H9 (cell line): Measurements from ENCODE around the gene STK32C. TPM values are rescaled to one million over a fixed set of nuclear protein-coding genes. Genes with fewer than 3 reads are reported as not detected.
"Not testable (repeated sequence)": the region's sequence is repeated elsewhere in the genome, so short reads cannot be mapped to it uniquely, and the experiment has no call there.

Experiments
- DNase-seq: peaks from one replicate; pipeline ENCODE4 v3.0.0-alpha.2; 2017
- H2AFZ ChIP-seq: one replicate; pipeline ENCODE4 v1.6.1; 2013; ENCODE audit warnings: mild to moderate bottlenecking, low read length, control low read depth, moderate library complexity
- H2AK5ac ChIP-seq: 2 replicates; pipeline ENCODE4 v1.6.1; 2013; ENCODE audit warnings: low read length, control low read depth, mixed read lengths; ENCODE audit not compliant: insufficient read length
- H2BK120ac ChIP-seq: one replicate; pipeline ENCODE4 v1.6.1; 2013; ENCODE audit warnings: low read depth, mild to moderate bottlenecking, low read length, control low read depth, inconsistent platforms; ENCODE audit not compliant: poor library complexity, severe bottlenecking
- H2BK12ac ChIP-seq: 2 replicates; pipeline ENCODE4 v1.6.1; 2013; ENCODE audit warnings: low read length, control low read depth, mixed read lengths, low read depth; ENCODE audit not compliant: insufficient read length
- H2BK15ac ChIP-seq: 2 replicates; pipeline ENCODE4 v1.6.1; 2013; ENCODE audit warnings: low read depth, low read length, control low read depth
- H2BK20ac ChIP-seq: one replicate; pipeline ENCODE4 v1.6.1; 2013; ENCODE audit warnings: low read depth, mild to moderate bottlenecking, low read length, control low read depth, inconsistent platforms; ENCODE audit not compliant: poor library complexity, severe bottlenecking
- H2BK5ac ChIP-seq: 2 replicates; pipeline ENCODE4 v1.6.1; 2013; ENCODE audit warnings: low read length, control low read depth, mixed read lengths; ENCODE audit not compliant: insufficient read length
- H3K14ac ChIP-seq: 2 replicates; pipeline ENCODE4 v1.6.1; 2013; ENCODE audit warnings: low read length, control low read depth; ENCODE audit not compliant: insufficient read depth
- H3K18ac ChIP-seq: 2 replicates; pipeline ENCODE4 v1.6.1; 2013; ENCODE audit warnings: low read depth, mild to moderate bottlenecking, mixed read lengths, low read length, control low read depth; ENCODE audit not compliant: insufficient read length
- H3K23ac ChIP-seq: 2 replicates; pipeline ENCODE4 v1.6.1; 2013; ENCODE audit warnings: low read length, control low read depth, mixed read lengths, low read depth; ENCODE audit not compliant: insufficient read length
- H3K23me2 ChIP-seq: 2 replicates; pipeline ENCODE4 v1.6.1; 2013; ENCODE audit warnings: low read depth, mild to moderate bottlenecking, mixed read lengths, low read length, control low read depth; ENCODE audit not compliant: insufficient read length, poor library complexity, severe bottlenecking
- H3K27ac ChIP-seq: 2 replicates; pipeline ENCODE4 v1.5.1; 2013; ENCODE audit warnings: low read length, control low read depth, mixed read lengths, low read depth; ENCODE audit not compliant: insufficient read length
- H3K27me3 ChIP-seq: 2 replicates; pipeline ENCODE4 v1.6.1; 2013; ENCODE audit warnings: low read length, control low read depth, inconsistent platforms; ENCODE audit not compliant: insufficient read depth
- H3K4ac ChIP-seq: 2 replicates; pipeline ENCODE4 v1.6.1; 2013; ENCODE audit warnings: low read depth, mild to moderate bottlenecking, control low read depth, inconsistent platforms, low read length, moderate library complexity
- H3K4me1 ChIP-seq: 2 replicates; pipeline ENCODE4 v1.6.1; 2013; ENCODE audit warnings: low read length, control low read depth, inconsistent platforms; ENCODE audit not compliant: insufficient read depth
- H3K4me2 ChIP-seq: 2 replicates; pipeline ENCODE4 v1.6.1; 2013; ENCODE audit warnings: low read length, control low read depth, mixed read lengths; ENCODE audit not compliant: insufficient read length, insufficient read depth
- H3K56ac ChIP-seq: 2 replicates; pipeline ENCODE4 v1.6.1; 2013; ENCODE audit warnings: low read depth, mild to moderate bottlenecking, mixed read lengths, low read length, control low read depth; ENCODE audit not compliant: insufficient read length
- H3K79me1 ChIP-seq: 2 replicates; pipeline ENCODE4 v1.6.1; 2013; ENCODE audit warnings: low read depth, mild to moderate bottlenecking, moderate library complexity, low read length, control low read depth, inconsistent platforms; ENCODE audit not compliant: insufficient read depth, poor library complexity, severe bottlenecking
- H3K79me2 ChIP-seq: 2 replicates; pipeline ENCODE4 v1.6.1; 2013; ENCODE audit warnings: low read length, control low read depth, inconsistent platforms; ENCODE audit not compliant: insufficient read depth
- H3K9ac ChIP-seq: 2 replicates; pipeline ENCODE4 v1.6.1; 2013; ENCODE audit warnings: low read length, control low read depth, mixed read lengths; ENCODE audit not compliant: insufficient read length; ENCODE audit errors: extremely low read depth
- H3K9me3 ChIP-seq: one replicate; pipeline ENCODE4 v1.6.1; 2013; ENCODE audit warnings: low read depth, low read length, inconsistent platforms; ENCODE audit not compliant: control insufficient read depth
- H3T11ph ChIP-seq: one replicate; pipeline ENCODE4 v1.6.1; 2013; ENCODE audit warnings: mild to moderate bottlenecking, low read length, control low read depth, inconsistent platforms
- H4K20me1 ChIP-seq: one replicate; pipeline ENCODE4 v1.6.1; 2013; ENCODE audit not compliant: control insufficient read depth, insufficient read length, insufficient read depth
- H4K5ac ChIP-seq: 2 replicates; pipeline ENCODE4 v1.6.1; 2013; ENCODE audit warnings: low read depth, mild to moderate bottlenecking, mixed read lengths, low read length, control low read depth; ENCODE audit not compliant: insufficient read length
- H4K8ac ChIP-seq: replicated peaks from 2 replicates; pipeline ENCODE4 v1.6.1; 2013; ENCODE audit warnings: low read length, control low read depth, mixed read lengths, low read depth; ENCODE audit not compliant: insufficient read length
- H4K91ac ChIP-seq: 2 replicates; pipeline ENCODE4 v1.6.1; 2013; ENCODE audit warnings: low read depth, mild to moderate bottlenecking, moderate library complexity, mixed read lengths, low read length, control low read depth; ENCODE audit not compliant: insufficient read length
- H3K27ac Mint-ChIP-seq, 3 experiments: 2 replicates in 2 of 3; 3 replicates in 1 of 3; pipeline ENCODE4 v1.8.0; 2020 to 2021; ENCODE audit warnings: mixed read lengths in 3 of 3, mild to moderate bottlenecking in 1 of 3, moderate library complexity in 1 of 3
- H3K27me3 Mint-ChIP-seq: 2 replicates; pipeline ENCODE4 v1.8.0; 2021; ENCODE audit warnings: low read depth, mild to moderate bottlenecking, moderate library complexity, mixed read lengths
- H3K36me3 Mint-ChIP-seq, 3 experiments: 2 replicates in 2 of 3; 3 replicates in 1 of 3; pipeline ENCODE4 v1.8.0; 2020 to 2021; ENCODE audit warnings: low read depth in 3 of 3, mixed read lengths in 3 of 3; ENCODE audit not compliant: insufficient read depth in 1 of 3
- H3K4me1 Mint-ChIP-seq, 2 experiments: 2 replicates each; pipeline ENCODE4 v1.8.0; 2020; ENCODE audit warnings: mixed read lengths in 2 of 2
- H3K4me3 Mint-ChIP-seq, 2 experiments: 2 replicates in 1 of 2; 3 replicates in 1 of 2; pipeline ENCODE4 v1.8.0; 2020 to 2021; ENCODE audit warnings: mild to moderate bottlenecking in 2 of 2, mixed read lengths in 2 of 2, moderate library complexity in 1 of 2
- H3K9me3 Mint-ChIP-seq, 2 experiments: 2 replicates in 1 of 2; 3 replicates in 1 of 2; pipeline ENCODE4 v1.8.0; 2020; ENCODE audit warnings: mild to moderate bottlenecking in 2 of 2, mixed read lengths in 2 of 2, moderate library complexity in 1 of 2
- CTCF ChIP-seq: fragments of 200-600 bp; sonication (generic); conservative IDR thresholded peaks from 3 replicates; pipeline ENCODE4 v1.8.0; 2021; ENCODE audit warnings: antibody characterized with exemption, mild to moderate bottlenecking
- WGBS: extraction: QIAGEN DNeasy Blood & Tissue Kit; methylation state at CpG from one replicate; pipeline ENCODE4 v1.1.7; 2013; ENCODE audit warnings: missing lambda C conversion rate, low lambda C conversion rate, mixed read lengths; ENCODE audit not compliant: insufficient read length; ENCODE audit errors: extremely low coverage; 5-methylcytosine and 5-hydroxymethylcytosine counted together
- total RNA-seq: library from RNA; stranded (reverse); gene quantifications from 2 replicates; pipeline ENCODE4 v1.2.1, GENCODE V29; 2021

Gene STK32C
- total RNA-seq, 1 experiment from 2014 or later, result 11.3 TPM

GRCh38 chr10:132222726-132223125 is 85.0 kb downstream of the STK32C start:
- Histone ChIP-seq H3K79me2 (no peaks in the 10 kb centered on the region), H3K56ac (no peak overlapping the region), H3K23me2 (no peaks in the 10 kb centered on the region), H4K91ac (no peak overlapping the region), H3K14ac (no peak overlapping the region; the same call in 1 of the 2 replicates), H3K4ac (no peak overlapping the region), H4K20me1 (no peaks in the 10 kb centered on the region), H2AFZ (no peak overlapping the region), H3K27me3 (no peaks in the 10 kb centered on the region), H2BK5ac (no peak overlapping the region), H3K4me1 (no peaks in the 10 kb centered on the region), H3K9ac (no peak overlapping the region), H4K5ac (no peak overlapping the region), H3K79me1 (no peaks in the 10 kb centered on the region), H3K4me2 (no peak overlapping the region), H2BK120ac (no peak overlapping the region), H4K8ac (no peak overlapping the region), H3K27ac (no peak overlapping the region), H2BK12ac (no peak overlapping the region), H3K23ac (no peak overlapping the region), H2AK5ac (no peak overlapping the region), H3K9me3 (no peaks in the 10 kb centered on the region), H3K18ac (no peak overlapping the region), H2BK20ac (no peak overlapping the region), H2BK15ac (no peak overlapping the region), H3T11ph (no peak overlapping the region)
- Mint-ChIP-seq H3K4me1 (no peaks in the 10 kb centered on the region), H3K27me3 (no peaks in the 10 kb centered on the region), H3K36me3 (peaks cover 19 to 24% (median 19%) of the 10 kb centered on the region in 3 experiments), H3K4me3 (no peak overlapping the region), H3K9me3 (peaks cover 13 to 14% of the 10 kb centered on the region in 2 experiments), H3K27ac (no peak overlapping the region)
- WGBS, result no CpG with 5 or more reads among the region's 21 CpGs
- no peak for TF ChIP-seq CTCF
- no peak for DNase-seq

DNA sequence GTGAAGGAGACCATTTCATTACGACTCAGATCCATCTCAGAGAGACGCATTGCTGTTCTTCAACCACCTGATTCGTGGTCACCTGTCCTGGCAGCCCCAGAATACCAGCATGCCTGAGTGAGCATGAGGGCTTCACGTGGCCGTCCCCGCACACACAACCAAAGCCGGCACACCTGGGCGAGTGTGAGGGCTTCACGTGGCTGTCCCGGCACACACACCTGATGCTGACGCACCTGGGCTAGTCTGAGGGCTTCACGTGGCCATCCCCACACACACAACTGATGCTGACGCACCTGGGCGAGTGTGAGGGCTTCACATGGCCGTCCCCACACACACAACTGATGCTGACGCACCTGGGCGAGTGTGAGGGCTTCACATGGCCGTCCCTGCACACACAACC is 86.8 kb downstream of the STK32C start:
- not testable (repeated sequence) for H3K14ac ChIP-seq, H3K56ac ChIP-seq, H2AK5ac ChIP-seq, H3K27me3 Mint-ChIP-seq, H3K79me2 ChIP-seq, H2AFZ ChIP-seq, H3K4me3 Mint-ChIP-seq, H2BK15ac ChIP-seq, H3K27me3 ChIP-seq, H4K5ac ChIP-seq, H3K27ac Mint-ChIP-seq, H3K9ac ChIP-seq, H3K79me1 ChIP-seq, H3K23me2 ChIP-seq, H3K27ac ChIP-seq, H3K4me1 Mint-ChIP-seq, H2BK120ac ChIP-seq, H3K4me1 ChIP-seq, H4K91ac ChIP-seq, H2BK12ac ChIP-seq, H3K18ac ChIP-seq, H2BK20ac ChIP-seq, DNase-seq, H3K23ac ChIP-seq, H3K4ac ChIP-seq, H4K20me1 ChIP-seq, H3T11ph ChIP-seq, H3K9me3 ChIP-seq, H4K8ac ChIP-seq, H2BK5ac ChIP-seq, H3K4me2 ChIP-seq
- WGBS, result no CpG with 5 or more reads among the region's 18 CpGs
- Mint-ChIP-seq H3K9me3 (peaks cover 31% of the 10 kb centered on the region in 2 experiments), H3K36me3 (peaks cover 25 to 29% (median 28%) of the 10 kb centered on the region in 3 experiments)
